C4-2B (cell line): ENCODE measurements around the gene TGFA.

Experiments used
- CTCF ChIP-seq: fragments of 450-650 bp; conservative IDR thresholded peaks from 2 replicates; pipeline ENCODE4 v1.5.1; 2017; ENCODE audit warnings: mild to moderate bottlenecking
- ZFX ChIP-seq: fragments of 450-650 bp; IDR thresholded peaks from 2 replicates; pipeline ENCODE4 v1.6.1; 2017

GRCh38 chr2:70508711-70509462 lies 44.7 kb downstream of the TGFA start:
- TF ChIP-seq CTCF: no peak
- no peak for TF ChIP-seq ZFX
